Stromal cell of bone marrow (primary cell): ENCODE measurements around the gene MYLK4.
A peak's percentile ranks its signal among the peaks of the same experiment; 100 is the strongest.

Experiments used
- DNase-seq: peaks from one replicate; pipeline ENCODE4 v3.0.0-alpha.2; 2012; ENCODE audit warnings: low read depth

MYLK4 gene

GRCh38 chr6:2695454-2696095 lies 55.1 kb downstream of the MYLK4 start:
- DNase-seq = peak; percentile 37

GRCh38 chr6:2693231-2693630 lies 57.5 kb downstream of the MYLK4 start:
- DNase-seq = no peak

GRCh38 chr6:2688401-2689064 lies 62.2 kb downstream of the MYLK4 start:
- peak; percentile 86 for DNase-seq

GRCh38 chr6:2687456-2687855 lies 63.3 kb downstream of the MYLK4 start:
- peak; percentile 26 for DNase-seq

- no peak for DNase-seq
Measured at GRCh38 chr6:2686515-2686914, 64.2 kb downstream of the MYLK4 start.

GRCh38 chr6:2684766-2685754 lies 65.7 kb downstream of the MYLK4 start:
- no peak for DNase-seq

- DNase-seq = no peak
Measured at GRCh38 chr6:2684103-2684749, 66.5 kb downstream of the MYLK4 start.

GRCh38 chr6:2680264-2680922 lies 70.3 kb downstream of the MYLK4 start:
- peak; percentile 44 for DNase-seq

GRCh38 chr6:2677080-2677593 lies 73.6 kb downstream of the MYLK4 start:
- no peak for DNase-seq

- DNase-seq = no peak
Measured at GRCh38 chr6:2676048-2676447, 74.7 kb downstream of the MYLK4 start.

GRCh38 chr6:2674857-2675256 lies 75.9 kb downstream of the MYLK4 start:
- DNase-seq = no peak

GRCh38 chr6:2669067-2669700 lies 81.5 kb downstream of the MYLK4 start:
- no peak for DNase-seq

- no peak for DNase-seq
Measured at GRCh38 chr6:2667617-2668016, 83.1 kb downstream of the MYLK4 start.

- DNase-seq = no peak
Measured at GRCh38 chr6:2666906-2667575, 83.7 kb downstream of the MYLK4 start.

- no peak for DNase-seq
Measured at GRCh38 chr6:2665146-2666070, 85.3 kb downstream of the MYLK4 start.

GRCh38 chr6:2663123-2663522 lies 87.6 kb downstream of the MYLK4 start:
- no peak for DNase-seq

- no peak for DNase-seq
Measured at GRCh38 chr6:2661651-2662050, 89.1 kb downstream of the MYLK4 start.

GRCh38 chr6:2659882-2660281 lies 90.8 kb downstream of the MYLK4 start:
- no peak for DNase-seq

GRCh38 chr6:2659381-2659780 lies 91.3 kb downstream of the MYLK4 start:
- DNase-seq = no peak
